NOMO-1 (cell line): Measurements from ENCODE around the gene CCDC89.
A peak's percentile ranks its signal among the peaks of the same experiment; 100 is the strongest.
"Not testable (repeated sequence)": the region's sequence is repeated elsewhere in the genome, so short reads cannot be mapped to it uniquely, and the experiment has no call there.

ENCODE experiments used
- DNase-seq, 2 experiments: peaks; one replicate each; lab custom pipeline; 2025; ENCODE audit not compliant: unreplicated experiment in 2 of 2; lab: John Stamatoyannopoulos, UW

CCDC89 gene

DNA sequence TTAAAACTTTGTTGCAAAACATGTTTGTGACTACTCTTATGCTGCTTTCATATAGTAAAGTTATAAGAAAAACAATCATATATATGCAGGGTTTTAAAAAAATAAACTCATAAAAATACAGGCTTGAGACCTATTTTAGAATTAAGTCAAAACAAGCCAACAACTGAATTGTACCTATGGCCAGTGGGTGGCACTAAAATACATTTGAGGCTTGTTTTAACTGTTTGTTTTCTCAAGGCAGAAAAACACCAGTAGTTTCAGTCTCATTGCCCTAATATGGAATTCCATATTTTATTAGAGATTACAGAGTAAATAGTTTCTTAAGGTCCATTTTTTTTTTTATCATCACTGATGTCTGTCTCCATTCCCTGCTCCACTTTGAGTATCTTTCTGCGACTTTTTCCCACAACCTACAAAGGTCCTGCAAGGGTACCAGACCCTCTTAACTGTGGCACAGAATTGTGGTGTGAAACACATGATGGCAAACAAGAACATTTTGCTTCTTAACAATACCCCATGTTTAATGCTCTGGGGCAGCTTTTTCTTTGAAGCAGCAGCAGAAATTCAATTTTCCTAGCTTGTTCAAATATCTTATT is 8.5 kb upstream of the CCDC89 start:
- DNase-seq, result peak in 1 of 2 experiments; percentile 3

DNA sequence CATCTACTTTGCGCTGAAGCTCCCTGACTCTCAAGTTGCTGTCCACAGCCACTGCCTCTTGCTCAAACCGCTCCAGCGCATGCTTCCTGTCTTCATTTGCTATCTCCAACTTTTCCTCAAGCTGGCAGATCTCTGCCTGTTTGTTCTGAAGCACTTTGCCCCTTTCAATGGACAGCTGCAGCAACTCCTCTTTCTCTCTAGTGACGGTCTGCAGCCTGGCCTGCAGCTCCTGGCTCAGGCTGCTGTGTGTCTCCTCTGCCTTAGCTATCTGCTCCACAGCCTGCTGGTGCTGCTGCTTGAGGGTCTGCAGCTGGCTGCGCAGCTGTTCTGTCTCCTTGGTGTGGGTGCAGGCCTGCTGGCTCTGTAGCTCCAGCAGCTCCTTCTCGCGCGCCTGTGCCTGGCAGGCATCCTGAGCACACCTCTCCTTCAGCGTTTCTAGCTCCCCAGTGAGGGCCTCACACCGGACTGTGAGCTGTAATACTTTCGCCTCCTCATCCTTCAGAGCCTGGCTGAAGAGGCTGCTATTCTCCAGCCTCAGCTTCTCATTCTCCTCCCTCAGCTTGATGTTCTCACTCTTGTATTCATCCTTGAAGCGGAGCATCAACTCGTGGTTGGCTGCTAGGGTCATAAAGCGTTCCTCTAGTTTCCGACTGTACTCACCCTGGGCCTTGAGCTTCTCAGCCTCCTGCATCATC is 723 bp downstream of the CCDC89 start:
- no peak for DNase-seq

DNA sequence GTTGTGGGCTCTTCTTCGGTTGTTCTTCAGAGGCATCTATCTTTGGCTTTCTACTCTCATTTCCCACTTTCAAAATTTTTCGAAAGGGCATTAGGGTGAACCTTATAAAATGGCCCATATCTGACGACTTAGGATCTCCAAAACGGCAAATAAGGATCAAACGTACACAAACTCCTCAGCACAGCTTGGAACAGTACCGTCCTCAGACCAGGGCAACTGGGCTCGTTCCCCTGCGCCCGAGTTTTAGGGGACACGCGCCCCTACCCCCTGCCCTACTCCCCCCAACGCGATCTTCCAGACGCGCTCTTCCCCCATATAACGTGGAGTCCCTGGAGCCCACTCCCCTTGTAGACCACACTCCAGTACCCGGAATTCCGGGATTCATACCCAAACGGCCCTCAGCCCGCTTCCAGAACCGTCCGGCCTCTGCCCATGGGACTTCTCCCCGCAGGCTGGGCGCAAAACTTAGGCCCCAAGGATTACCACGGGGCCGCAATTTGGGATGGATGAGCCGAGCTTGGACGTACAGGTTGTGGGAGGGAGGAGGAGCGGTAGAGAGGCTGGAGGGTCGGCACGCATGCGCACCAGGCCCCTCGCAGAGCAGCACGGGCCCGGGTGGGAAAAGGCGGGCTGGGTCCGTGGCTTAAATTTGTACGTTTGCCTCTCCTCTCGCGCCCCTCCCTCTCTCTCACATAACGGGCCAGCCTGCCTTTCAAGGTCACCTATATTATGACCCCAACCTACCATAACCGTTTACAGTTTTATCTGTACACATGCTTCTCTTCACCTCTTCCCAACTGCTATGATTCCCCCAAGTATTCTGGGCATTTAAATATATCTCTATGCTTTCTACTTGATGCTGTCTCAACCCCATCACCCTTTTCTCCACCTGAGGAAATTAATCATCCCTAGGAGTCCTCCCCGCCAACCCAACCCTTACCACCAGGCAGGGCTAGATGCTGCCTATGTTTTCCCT is 3.4 kb downstream of the CCDC89 start:
- DNase-seq, result no peak

DNA sequence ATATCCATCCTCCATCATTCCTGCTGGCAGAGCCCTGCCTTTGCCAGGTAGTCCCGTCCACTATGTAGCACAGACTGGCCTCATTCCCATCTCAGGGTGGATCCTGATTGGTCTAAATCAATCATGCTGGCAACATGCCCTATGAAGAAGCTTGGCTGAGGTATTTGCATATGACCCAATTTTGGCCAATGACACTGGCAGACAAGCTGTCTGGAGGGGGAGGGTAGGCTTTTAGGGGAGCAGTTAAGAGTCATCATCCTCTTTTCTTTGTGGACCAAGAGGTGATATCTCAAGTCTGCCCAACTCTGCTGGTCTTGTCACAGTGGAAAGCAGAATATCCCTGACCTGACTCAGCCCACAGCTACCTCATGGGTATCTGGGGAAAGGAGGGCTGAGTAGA is 5.1 kb downstream of the CCDC89 start:
- DNase-seq, result no peak

DNA sequence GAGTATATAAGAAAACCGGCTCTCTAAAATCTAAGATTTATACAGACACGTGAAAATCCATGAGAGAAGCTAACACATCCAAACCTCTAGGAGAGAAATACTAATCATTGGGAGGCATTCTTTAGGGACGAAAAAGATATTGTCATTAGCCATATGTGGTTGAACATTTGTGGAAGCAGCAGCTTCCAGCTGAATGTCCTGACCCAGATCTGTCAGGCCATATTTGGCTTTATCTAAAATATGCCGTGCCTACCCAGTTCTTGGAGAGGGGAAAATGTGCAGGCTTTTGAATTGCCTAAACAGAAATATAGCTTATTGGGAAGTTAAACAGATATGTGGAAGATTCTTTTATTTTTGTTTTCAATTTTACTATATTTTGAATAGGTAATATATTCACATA is 6.4 kb downstream of the CCDC89 start:
- no peak for DNase-seq

DNA sequence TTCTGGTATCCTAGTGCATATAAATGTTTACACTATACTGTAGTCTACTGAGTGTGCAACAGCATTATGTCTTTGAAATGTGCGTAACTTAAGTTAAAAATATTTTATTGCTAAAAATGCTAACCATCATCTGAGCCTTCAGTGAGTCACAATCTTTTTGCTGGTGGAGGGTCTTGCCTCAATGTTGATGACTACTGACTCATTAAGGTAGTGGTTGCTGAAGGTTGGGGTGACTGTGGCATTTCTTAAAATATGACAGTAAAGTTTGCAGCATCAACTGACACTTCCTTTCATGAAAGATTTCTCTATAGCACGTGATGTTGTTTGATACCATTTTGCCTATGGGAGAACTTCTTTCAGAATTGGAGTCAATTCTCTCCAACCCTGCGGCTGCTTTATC is 12.6 kb downstream of the CCDC89 start:
- no peak for DNase-seq

DNA sequence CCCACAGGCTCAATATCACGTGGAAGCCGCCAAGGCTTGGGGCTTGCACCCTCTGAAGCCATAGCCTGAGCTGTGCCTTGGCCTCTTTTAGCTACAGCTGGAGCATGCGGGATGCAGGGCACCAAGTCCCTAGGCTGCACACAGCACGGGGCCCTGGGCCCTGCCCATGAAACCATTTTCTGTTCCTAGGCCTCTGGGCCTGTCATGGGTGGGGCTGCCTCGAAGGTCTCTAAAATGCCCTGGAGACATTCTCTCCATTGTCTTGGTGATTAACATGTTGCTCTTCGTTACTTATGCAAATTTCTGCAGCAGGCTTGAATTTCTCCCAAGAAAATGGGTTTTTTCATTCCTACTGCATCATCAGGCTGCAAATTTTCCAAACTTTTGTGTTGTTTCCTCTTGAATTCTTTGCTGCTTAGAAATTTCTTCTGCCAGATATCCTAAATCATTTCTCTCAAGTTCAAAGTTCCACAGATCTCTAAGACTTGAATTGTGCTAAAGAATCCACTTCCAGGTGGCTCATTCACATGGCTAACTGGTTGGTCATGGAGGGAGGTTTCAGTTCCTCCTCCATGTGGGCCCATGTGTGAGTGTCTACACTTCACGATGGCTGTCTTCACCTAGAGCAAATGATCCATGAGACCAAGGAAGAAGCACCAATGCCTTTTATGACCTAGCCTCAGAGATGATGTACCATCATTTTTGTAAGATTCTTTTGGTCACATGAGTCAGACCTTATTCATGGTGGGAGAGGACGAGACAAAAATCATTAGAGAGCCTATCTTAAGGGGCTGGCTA is 13.7 kb downstream of the CCDC89 start:
- DNase-seq, result no peak

DNA sequence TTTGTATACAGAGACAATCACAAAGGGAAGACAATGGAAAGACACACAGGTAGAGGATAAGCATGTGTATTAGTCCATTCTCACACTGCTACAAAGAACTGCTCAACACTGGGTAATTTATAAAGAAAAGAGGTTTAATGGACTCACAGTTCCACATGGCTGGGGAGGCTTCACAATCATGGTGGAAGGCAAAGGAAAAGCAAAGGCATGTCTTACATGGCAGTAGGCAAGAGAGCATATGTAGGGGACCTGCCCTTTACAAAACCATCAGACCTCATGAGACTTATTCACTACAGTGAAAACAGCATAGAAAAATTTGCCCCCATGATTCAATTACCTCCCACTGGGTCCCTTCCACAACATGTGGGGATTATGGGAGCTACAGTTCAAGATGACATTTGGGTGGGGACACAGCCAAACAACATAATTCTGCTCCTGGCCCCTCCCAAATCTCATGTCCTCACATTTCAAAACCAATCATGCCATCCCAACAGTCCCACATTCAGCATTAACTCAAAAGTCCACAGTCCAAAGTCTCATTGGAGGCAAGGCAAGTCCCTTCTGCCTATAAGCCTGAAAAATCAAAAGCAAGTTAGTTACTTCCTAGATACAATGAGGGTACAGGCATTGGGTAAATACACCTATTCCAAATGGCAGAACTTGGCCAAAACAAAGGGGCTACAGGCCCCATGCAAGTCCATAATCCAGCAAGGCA is 14.9 kb downstream of the CCDC89 start:
- not testable (repeated sequence) for DNase-seq

DNA sequence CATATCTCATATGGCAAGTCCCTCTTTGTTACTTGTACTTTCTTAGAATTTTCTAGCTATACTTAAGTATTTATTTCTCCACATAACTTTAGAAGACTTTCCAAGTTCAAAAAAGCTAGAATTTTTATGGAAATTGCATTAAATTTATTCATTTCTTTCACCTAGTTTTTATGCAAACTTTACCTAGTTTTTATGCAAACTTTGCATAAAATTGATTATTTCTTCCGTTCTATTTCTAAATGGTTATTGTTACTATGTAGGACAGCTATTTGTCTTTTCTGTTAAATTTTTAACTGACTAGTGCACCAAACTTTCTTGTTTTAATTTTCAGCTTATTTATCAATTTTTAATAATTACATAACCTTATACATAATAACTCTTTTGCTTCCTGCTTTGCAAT is 17.8 kb downstream of the CCDC89 start:
- no peak for DNase-seq

DNA sequence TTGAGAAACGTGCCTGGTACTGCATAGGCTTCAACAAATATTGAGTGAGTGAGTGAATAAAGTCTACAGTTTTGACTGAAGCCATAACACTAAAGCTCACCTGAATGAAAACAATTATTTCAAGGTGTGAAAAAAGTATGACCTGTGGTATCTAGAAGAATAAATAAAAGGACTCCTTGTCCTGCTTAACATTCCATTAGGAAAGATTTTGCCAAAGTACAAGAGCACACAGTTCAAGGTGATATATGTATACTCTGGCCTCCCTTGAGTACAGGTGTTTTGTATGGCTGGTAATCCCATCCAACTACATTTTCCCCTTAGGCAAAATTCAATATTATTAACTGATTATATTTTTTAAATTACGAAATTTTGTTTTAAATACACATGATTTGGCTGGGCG is 19.3 kb downstream of the CCDC89 start:
- no peak for DNase-seq

DNA sequence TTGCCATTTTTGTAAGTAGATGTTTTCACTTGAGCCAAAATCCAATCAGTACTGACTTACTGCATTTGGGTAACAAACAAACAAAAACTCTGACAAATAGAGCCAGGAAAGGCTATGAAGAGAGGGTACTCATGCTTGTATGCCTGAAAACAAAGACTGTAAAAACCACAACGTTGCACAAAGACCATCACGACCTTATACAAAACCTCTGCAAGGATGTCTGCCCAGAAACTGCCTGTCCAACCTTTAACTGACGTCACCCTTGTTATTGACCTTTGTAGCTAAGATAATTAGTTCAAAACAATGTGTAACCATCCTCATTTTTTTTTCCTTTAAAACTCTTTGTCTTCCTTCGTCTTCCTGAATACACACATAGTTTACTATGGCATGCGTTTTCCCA is 20.3 kb downstream of the CCDC89 start:
- no peak for DNase-seq

DNA sequence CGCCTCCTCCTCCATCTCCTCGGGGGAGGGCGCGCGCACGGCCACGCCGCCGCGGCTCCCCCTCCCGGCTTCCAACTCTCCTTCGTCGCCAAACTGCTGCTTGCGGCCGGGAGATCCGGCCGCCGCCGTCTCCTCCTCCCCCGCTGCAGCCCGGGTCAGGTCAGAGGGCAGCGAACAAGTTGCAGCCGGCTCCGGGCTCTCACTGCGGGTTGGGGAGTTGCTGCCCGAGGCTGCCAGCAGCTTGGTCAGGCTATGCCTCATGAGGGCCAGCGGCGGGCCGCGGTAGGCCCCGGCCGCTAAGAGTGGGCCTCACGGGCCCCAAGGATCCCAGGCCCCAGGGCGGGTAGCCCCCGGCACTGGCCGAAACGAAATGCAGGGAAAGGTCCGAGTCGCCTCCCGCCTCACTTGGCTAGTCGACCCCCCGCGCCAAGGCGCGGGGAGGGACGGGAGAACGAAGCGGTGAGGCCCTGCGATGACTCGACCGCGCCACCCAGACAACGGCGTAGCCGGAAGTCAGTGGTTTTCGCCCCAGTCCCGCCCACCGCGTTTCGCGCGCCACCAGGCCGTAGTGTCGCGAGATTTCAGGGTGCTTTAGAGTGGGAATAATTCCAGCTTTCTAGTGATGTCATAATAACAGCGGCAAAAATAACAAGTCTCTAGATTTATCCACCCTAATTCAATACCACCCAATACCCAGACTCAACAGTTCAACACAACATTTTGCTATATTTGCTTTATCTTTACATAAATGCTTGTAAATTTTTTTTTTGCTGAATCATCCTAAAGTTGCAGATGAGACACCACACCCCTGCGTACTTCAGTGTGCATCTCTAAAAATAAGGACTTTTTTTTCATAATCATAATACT is 21.1 kb downstream of the CCDC89 start, which contains the start of gene CREBZF:
Gene CREBZF (minus strand): TSS at position 515 of the 867 bp plus-strand sequence. CDS start 254 bp downstream, at position 261.
- peak; percentile 85 to 95 for DNase-seq

DNA sequence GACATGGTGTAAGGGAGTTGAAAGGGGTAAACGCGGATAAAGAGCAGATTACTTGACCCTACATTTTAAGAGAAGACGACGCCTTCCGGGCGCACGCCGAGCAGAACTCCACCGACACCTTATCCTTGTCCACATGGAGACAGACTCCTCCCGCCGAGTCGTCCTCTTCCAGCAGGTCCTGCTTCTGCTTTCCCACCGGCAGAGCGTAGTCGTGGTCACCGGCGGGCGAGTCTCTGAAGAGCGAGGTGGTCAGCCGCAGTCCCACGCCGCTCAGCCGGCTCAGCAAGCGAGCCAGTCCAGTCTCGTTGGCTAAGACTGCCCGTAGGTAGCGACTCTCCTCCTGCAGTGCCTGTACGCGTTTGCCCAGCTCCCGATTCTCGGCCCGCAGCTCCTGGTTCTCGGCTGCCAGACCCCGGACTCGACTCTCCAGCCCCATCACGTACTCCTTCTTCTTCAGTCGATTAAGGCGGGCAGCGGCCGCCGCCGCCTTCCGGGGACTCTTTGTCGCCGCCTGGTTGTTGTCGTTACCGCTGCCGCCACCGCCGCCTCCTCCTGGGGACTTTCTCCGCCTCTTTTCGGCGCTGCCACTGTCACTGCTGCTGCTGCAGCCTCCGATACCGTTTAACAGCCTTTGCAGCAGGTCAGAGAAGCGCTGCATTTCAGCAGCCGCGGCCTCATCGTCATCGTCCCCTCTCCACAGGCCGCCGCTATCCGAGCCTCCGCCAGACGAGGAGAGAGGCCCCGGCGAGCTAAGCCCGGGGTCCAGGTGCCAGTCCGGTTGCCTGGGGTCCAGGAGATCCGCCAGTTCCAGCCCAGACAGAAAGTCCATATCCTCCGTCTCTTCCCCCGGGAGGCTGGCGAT is 22.0 kb downstream of the CCDC89 start:
- DNase-seq, result peak; percentile 76 to 85

DNA sequence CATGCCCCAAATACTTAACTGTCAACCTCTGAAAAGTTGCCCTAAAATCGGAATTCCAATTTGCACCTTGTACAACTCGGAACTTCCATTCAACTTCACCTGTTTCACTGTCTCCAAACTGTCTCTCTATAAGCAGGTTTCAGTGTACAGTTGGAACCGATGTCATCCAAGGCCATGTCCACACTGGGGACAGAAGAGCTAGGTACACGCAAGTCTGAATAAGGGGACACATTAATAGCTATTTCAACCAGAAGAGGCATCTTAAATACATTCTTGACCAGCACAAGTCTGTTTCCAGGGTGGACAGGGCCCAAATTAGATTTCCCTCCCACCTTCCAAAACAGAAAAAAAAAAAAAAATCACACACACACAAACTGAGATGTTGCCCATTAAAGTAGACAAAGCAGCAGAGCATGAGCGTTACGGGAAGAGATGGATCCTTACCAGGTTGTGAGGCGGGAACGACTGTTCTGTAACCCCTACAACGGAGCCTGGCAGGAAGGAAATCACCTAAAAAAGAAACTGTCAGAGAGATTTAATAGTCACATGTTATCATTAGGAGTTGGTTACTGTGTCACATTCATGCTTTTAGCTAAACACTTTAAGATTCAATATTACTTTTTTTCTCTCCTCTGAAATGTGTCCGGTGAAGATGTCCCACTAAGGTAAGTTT is 22.8 kb downstream of the CCDC89 start:
- DNase-seq, result peak in 1 of 2 experiments; percentile 10

DNA sequence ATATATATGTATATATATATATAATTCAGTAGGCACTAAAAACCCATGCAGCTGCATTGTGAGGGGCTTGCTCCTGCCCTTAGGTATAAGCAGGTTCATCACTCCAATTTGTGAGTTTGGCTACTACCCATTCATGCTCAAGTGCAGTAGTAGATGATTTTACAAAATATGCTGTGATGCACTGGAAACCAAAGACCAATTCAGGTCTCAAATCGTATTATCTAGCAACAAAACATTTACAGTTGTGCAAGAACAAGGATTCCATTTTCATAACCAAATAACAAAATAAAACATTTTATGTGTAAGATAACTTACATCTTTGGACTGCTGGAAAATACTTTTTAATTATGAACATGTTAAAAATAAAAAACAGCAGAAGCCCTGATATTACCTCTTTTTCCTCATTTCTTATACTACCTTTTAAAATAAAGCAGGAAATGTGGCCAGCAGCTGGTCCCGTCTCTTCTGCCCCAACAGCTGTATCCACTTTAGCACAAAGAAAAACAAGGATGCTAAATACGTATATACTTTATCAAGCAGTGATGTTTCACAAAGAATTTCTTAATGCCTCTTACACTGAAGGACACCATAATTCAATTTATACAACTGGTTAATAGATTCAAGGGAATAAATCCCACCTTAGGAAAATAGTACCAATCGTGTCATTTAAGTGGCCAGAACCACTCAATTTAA is 23.9 kb downstream of the CCDC89 start:
- no peak for DNase-seq

DNA sequence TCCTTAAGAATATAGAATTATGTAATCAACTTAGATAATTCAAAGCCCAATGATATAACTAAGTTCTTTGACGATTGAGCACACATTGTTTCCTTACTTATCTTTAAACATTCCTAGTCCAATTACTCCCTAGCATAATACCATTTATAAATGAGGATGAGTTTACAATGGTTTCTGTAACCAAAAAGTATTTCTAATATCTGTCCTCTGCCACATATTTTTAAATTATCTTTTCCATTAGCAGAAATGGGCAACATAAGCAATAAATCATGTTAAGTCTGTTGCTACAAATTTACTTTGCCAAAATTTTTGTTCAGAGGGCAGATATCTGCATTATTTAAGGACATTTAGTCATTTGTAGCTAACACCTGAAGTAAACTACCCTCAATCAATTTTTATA is 27.8 kb downstream of the CCDC89 start:
- DNase-seq, result no peak

DNA sequence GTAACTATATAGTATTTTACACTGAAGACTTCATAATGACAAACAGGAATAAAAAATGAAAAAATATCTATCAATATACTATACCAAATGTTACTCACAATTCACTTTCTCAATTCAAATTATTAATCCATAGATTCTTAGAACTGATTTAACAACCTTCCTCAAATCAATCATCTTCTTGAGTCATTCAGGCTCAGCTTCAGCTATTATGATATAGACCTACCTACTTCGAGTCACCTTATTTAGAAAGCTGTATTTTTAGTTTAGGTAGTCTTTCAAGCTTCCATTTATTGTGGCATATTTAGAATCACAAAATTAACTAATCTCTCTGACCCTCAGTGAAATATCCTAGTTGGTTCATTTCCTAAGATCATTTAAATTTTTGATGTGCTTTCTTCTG is 29.2 kb downstream of the CCDC89 start:
- no peak for DNase-seq
